Breast epithelium (tissue), 3 donors: ENCODE measurements around the gene PDCD1.

ENCODE experiments used
- CTCF ChIP-seq, 3 donors: fragments of 450-650 bp; IDR thresholded peaks; one replicate each; pipeline ENCODE4 v1.5.1; 2016 to 2017; ENCODE audit warnings: antibody characterized with exemption in 3 of 3, mild to moderate bottlenecking in 3 of 3, moderate library complexity in 3 of 3
- POLR2A ChIP-seq: fragments of 450-650 bp; IDR thresholded peaks from one replicate; pipeline ENCODE4 v1.6.1; 2016; ENCODE audit warnings: antibody characterized with exemption, mild to moderate bottlenecking, moderate library complexity
- POLR2AphosphoS5 ChIP-seq, 3 donors: sonication (generic); formaldehyde crosslinking; IDR thresholded peaks; one replicate each; pipeline ENCODE4 v1.6.1; 2017; ENCODE audit warnings: antibody characterized with exemption in 3 of 3

- TF ChIP-seq CTCF (IDR thresholded peaks at IDR 0.05) (no peak), POLR2AphosphoS5 (IDR thresholded peaks at IDR 0.05) (no peak), POLR2A (no peak)
Measured at GRCh38 chr2:241854342-241855244, 4.1 kb downstream of the PDCD1 start.
